ENCODE data around the gene VAMP3. TPM values are rescaled to one million over a fixed set of nuclear protein-coding genes. Genes with fewer than 3 reads are reported as not detected.

Gene VAMP3
- total and polyA plus RNA-seq, 9 of the 15 experiments (the other 6 are each of a cell fraction or from before 2014, with no cell fraction given): 27.1 to 71.3 (median 47.5) TPM

DNA sequence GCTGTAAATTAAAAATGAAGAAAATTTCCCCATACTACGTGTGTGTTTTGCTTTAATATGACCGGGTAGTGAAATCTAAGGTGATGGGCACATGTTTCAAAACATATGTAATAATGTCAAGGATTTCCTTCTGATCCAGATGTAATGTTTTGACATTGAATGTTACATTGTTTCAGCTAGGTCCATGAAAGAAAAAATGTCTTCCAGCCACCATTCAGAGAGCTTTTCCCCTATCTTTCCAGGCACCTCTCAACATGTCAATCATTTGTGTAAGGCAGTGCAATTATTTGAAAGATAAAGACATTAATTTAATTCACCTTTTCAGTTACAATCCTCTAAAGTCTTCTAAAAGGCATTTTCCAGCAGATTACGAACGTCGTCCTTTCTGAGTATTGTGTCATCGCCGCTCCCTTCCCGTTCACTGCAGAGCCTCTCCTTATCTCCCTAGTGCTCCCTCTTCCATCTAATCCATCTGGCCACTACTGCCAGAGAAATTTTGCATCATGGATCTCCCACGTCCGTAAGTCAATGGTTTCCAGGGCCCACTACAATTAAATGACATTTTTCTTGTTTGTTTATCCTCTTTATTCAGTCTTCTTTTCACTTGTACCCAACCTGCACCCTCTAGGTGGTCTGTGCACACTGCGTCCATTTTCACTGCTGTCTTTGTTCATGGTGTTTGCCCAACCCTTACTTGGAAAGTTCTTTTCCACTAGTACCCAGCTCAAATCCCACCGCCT is 1.3 kb upstream of the VAMP3 start (continued):
- TF ChIP-seq, protein P1, sequence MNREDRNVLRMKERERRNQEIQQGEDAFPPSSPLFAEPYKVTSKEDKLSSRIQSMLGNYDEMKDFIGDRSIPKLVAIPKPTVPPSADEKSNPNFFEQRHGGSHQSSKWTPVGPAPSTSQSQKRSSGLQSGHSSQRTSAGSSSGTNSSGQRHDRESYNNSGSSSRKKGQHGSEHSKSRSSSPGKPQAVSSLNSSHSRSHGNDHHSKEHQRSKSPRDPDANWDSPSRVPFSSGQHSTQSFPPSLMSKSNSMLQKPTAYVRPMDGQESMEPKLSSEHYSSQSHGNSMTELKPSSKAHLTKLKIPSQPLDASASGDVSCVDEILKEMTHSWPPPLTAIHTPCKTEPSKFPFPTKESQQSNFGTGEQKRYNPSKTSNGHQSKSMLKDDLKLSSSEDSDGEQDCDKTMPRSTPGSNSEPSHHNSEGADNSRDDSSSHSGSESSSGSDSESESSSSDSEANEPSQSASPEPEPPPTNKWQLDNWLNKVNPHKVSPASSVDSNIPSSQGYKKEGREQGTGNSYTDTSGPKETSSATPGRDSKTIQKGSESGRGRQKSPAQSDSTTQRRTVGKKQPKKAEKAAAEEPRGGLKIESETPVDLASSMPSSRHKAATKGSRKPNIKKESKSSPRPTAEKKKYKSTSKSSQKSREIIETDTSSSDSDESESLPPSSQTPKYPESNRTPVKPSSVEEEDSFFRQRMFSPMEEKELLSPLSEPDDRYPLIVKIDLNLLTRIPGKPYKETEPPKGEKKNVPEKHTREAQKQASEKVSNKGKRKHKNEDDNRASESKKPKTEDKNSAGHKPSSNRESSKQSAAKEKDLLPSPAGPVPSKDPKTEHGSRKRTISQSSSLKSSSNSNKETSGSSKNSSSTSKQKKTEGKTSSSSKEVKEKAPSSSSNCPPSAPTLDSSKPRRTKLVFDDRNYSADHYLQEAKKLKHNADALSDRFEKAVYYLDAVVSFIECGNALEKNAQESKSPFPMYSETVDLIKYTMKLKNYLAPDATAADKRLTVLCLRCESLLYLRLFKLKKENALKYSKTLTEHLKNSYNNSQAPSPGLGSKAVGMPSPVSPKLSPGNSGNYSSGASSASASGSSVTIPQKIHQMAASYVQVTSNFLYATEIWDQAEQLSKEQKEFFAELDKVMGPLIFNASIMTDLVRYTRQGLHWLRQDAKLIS (CRISPR knock-in tag; IDR thresholded peaks at IDR 0.05): no peak
- no peak for TF ChIP-seq RBM25 (IDR thresholded peaks at IDR 0.05; ENCODE audit: low read depth, low read length, severe bottlenecking)
- TF ChIP-seq TBL1XR1 (IDR thresholded peaks at IDR 0.05; ENCODE audit: low read length in 2 of 2): peak in 1 of 2 experiments; percentile 48; a peak in 1 of 4 replicates
- peak; percentile 57 for TF ChIP-seq MYC (IDR thresholded peaks at IDR 0.05; ENCODE audit: low read depth, low read length)
- TF ChIP-seq MYC (CRISPR knock-in tag; IDR thresholded peaks at IDR 0.05; ENCODE audit: borderline replicate concordance, low read depth): no peak
- TF ChIP-seq CBFA2T2 (conservative IDR thresholded peaks at IDR 0.05): 0 out of 2 replicates have a peak, but pooled peaks have one; percentile 14
- TF ChIP-seq, protein P2, sequence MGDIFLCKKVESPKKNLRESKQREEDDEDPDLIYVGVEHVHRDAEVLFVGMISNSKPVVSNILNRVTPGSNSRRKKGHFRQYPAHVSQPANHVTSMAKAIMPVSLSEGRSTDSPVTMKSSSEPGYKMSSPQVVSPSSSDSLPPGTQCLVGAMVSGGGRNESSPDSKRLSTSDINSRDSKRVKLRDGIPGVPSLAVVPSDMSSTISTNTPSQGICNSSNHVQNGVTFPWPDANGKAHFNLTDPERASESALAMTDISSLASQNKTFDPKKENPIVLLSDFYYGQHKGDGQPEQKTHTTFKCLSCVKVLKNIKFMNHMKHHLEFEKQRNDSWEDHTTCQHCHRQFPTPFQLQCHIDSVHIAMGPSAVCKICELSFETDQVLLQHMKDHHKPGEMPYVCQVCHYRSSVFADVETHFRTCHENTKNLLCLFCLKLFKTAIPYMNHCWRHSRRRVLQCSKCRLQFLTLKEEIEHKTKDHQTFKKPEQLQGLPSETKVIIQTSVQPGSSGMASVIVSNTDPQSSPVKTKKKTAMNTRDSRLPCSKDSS (IDR thresholded peaks at IDR 0.05; ENCODE audit: low read depth, partially characterized antibody): no peak
- no peak; the same call in 1 of the 2 replicates for TF ChIP-seq JUN (IDR thresholded peaks at IDR 0.05; ENCODE audit: borderline replicate concordance, low read depth, low read length)
- TF ChIP-seq JUN (CRISPR knock-in tag; IDR thresholded peaks at IDR 0.05; ENCODE audit: borderline replicate concordance): no peak
- TF ChIP-seq GATAD2B (IDR thresholded peaks at IDR 0.05; ENCODE audit: borderline replicate concordance): no peak
- no peak for TF ChIP-seq ZNF165 (CRISPR knock-in tag; IDR thresholded peaks at IDR 0.05; ENCODE audit: borderline replicate concordance)
- TF ChIP-seq TAL1 (IDR thresholded peaks at IDR 0.05): peak; percentile 33; the same call in 1 of the 2 replicates
- TF ChIP-seq BACH1 (tag; IDR thresholded peaks at IDR 0.05): no peak
- TF ChIP-seq, protein P3, sequence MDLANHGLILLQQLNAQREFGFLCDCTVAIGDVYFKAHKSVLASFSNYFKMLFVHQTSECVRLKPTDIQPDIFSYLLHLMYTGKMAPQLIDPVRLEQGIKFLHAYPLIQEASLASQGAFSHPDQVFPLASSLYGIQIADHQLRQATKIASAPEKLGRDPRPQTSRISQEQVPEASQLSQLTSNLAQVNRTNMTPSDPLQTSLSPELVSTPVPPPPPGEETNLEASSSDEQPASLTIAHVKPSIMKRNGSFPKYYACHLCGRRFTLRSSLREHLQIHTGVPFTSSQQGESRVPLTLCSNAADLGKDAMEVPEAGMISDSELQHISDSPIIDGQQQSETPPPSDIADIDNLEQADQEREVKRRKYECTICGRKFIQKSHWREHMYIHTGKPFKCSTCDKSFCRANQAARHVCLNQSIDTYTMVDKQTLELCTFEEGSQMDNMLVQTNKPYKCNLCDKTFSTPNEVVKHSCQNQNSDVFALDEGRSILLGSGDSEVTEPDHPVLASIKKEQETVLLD (IDR thresholded peaks at IDR 0.05): peak; percentile 48; the same call in 1 of the 2 replicates
- TF ChIP-seq, protein P4, sequence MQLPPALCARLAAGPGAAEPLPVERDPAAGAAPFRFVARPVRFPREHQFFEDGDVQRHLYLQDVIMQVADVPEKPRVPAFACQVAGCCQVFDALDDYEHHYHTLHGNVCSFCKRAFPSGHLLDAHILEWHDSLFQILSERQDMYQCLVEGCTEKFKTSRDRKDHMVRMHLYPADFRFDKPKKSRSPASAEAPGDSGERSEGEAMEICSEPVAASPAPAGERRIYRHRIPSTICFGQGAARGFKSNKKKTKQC (CRISPR knock-in tag; IDR thresholded peaks at IDR 0.05): no peak
- TF ChIP-seq ZNF133 (CRISPR knock-in tag; IDR thresholded peaks at IDR 0.05): no peak
- no peak for TF ChIP-seq THRAP3 (IDR thresholded peaks at IDR 0.05; ENCODE audit: borderline replicate concordance)
- no peak for TF ChIP-seq ZC3H8 (IDR thresholded peaks at IDR 0.05)
- TF ChIP-seq SREBF1 (IDR thresholded peaks at IDR 0.05; ENCODE audit: borderline replicate concordance, low read depth, low read length): no peak
- TF ChIP-seq, protein P5, sequence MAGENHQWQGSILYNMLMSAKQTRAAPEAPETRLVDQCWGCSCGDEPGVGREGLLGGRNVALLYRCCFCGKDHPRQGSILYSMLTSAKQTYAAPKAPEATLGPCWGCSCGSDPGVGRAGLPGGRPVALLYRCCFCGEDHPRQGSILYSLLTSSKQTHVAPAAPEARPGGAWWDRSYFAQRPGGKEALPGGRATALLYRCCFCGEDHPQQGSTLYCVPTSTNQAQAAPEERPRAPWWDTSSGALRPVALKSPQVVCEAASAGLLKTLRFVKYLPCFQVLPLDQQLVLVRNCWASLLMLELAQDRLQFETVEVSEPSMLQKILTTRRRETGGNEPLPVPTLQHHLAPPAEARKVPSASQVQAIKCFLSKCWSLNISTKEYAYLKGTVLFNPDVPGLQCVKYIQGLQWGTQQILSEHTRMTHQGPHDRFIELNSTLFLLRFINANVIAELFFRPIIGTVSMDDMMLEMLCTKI (IDR thresholded peaks at IDR 0.05; ENCODE audit: partially characterized antibody): no peak
